ENCODE measurements around the gene GCN1. TPM values are rescaled to one million over a fixed set of nuclear protein-coding genes. Genes with fewer than 3 reads are reported as not detected.

Gene GCN1
- total and polyA plus RNA-seq, 8 donors, result 51.8 to 89.4 (median 57.9) TPM

GRCh38 chr12:120181991-120182631, 12.4 kb downstream of the GCN1 start:
- TF ChIP-seq CTCF (IDR thresholded peaks at IDR 0.05), result no peak
- Histone ChIP-seq H3K4me3 (no peak overlapping the region), H3K36me3 (peaks cover 9 to 100% of the 10 kb centered on the region in 2 donors), H3K27me3 (no peaks in the 10 kb centered on the region), H3K9me3 (no peaks in the 10 kb centered on the region), H3K27ac (peak overlapping the region in 1 of 2 donors; percentile 18), H3K4me1 (no peaks in the 10 kb centered on the region)
- ATAC-seq, result peak; percentile 87
- peak in 1 of 4 donors; percentile 59 for DNase-seq
- intact Hi-C loops (cut with DNase I), result no loop called here

- Histone ChIP-seq H3K4me3 (no peak overlapping the region), H3K36me3 (peaks cover 9 to 100% of the 10 kb centered on the region in 2 donors), H3K27me3 (no peaks in the 10 kb centered on the region), H3K27ac (no peak overlapping the region), H3K9me3 (no peaks in the 10 kb centered on the region), H3K4me1 (no peaks in the 10 kb centered on the region)
- DNase-seq, result no peak
- TF ChIP-seq CTCF (IDR thresholded peaks at IDR 0.05), result no peak
- ATAC-seq, result no peak
- intact Hi-C loops (cut with DNase I), result no loop called here
Observed at GRCh38 chr12:120180975-120181374, 13.5 kb downstream of the GCN1 start.

- no peak overlapping the region for H3K27ac ChIP-seq
- H3K4me3 ChIP-seq, result no peak overlapping the region
- H3K36me3 ChIP-seq, result peaks cover 0 to 100% of the 10 kb centered on the region in 2 donors
- H3K9me3 ChIP-seq, result no peaks in the 10 kb centered on the region
- no peaks in the 10 kb centered on the region for H3K27me3 ChIP-seq
- no peak for TF ChIP-seq CTCF (IDR thresholded peaks at IDR 0.05)
- H3K4me1 ChIP-seq, result no peaks in the 10 kb centered on the region
- DNase-seq (no peak), ATAC-seq (no peak)
- intact Hi-C loops (cut with DNase I), result no loop called here
Observed at GRCh38 chr12:120175537-120175936, 19.0 kb downstream of the GCN1 start.

- no peak overlapping the region for H3K27ac ChIP-seq
- H3K36me3 ChIP-seq, result peaks cover 0 to 100% of the 10 kb centered on the region in 2 donors
- DNase-seq, result no peak
- TF ChIP-seq CTCF (IDR thresholded peaks at IDR 0.05), result no peak
- H3K9me3 ChIP-seq, result no peaks in the 10 kb centered on the region
- H3K4me1 ChIP-seq, result no peaks in the 10 kb centered on the region
- intact Hi-C loops (cut with DNase I), result no loop called here
- ATAC-seq, result no peak
- H3K4me3 ChIP-seq, result no peak overlapping the region
- H3K27me3 ChIP-seq, result no peaks in the 10 kb centered on the region
Observed at GRCh38 chr12:120175062-120175461, 19.5 kb downstream of the GCN1 start.

- ATAC-seq (no peak), DNase-seq (no peak)
- Histone ChIP-seq H3K9me3 (no peaks in the 10 kb centered on the region), H3K36me3 (peaks cover 7 to 100% of the 10 kb centered on the region in 2 donors), H3K27ac (no peak overlapping the region), H3K4me3 (no peak overlapping the region), H3K27me3 (no peaks in the 10 kb centered on the region), H3K4me1 (no peaks in the 10 kb centered on the region)
- TF ChIP-seq CTCF (IDR thresholded peaks at IDR 0.05), result no peak
- intact Hi-C loops (cut with DNase I), result no loop called here
Observed at GRCh38 chr12:120172053-120172452, 22.5 kb downstream of the GCN1 start.
